ENCODE data around the gene TMPRSS7. TPM values are rescaled to one million over a fixed set of nuclear protein-coding genes. Genes with fewer than 3 reads are reported as not detected.
A peak's percentile ranks its signal among the peaks of the same experiment; 100 is the strongest.
"Not testable (repeated sequence)": the region's sequence is repeated elsewhere in the genome, so short reads cannot be mapped to it uniquely, and the experiment has no call there.

TMPRSS7 gene
- total and polyA plus RNA-seq, 5 donors, result not detected

DNA sequence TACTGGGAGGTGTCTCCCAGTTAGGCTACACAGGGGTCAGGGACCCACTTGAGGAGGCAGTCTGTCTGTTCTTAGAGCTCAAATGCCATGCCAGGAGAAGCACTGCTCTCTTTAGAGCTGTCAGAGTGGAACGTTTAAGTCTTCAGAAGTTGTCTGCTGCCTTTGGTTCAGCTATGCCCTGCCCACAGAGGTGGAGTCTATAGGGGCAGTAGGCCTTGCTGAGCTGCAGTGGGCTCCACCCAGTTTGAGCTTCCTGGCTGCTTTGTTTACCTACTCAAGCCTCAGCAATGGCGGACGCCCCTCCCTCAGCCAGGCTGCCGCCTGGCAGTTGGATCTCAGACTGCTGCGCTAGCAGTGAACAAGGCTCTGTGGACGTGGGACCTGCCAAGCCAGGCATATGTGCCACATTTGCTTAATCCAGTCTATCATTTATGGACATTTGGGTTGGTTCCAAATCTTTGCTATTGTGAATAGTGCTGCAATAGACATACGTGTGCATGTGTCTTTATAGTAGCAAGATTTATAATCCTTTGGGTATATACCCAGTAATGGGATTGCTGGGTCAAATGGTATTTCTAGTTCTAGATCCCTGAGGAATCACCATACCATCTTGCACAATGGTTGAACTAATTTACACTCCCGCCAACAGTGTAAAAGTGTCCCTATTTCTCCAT is 38.0 kb downstream of the TMPRSS7 start:
- H3K9me3 ChIP-seq (ENCODE audit: control insufficient read depth, low read length); H3K27ac ChIP-seq (ENCODE audit: low read length); intact Hi-C loops (cut with DNase I); H3K4me1 ChIP-seq (ENCODE audit: control insufficient read depth, insufficient read depth, low read length); DNase-seq; ATAC-seq; H3K4me3 ChIP-seq (ENCODE audit: low read length); H3K27me3 ChIP-seq (ENCODE audit: control insufficient read depth, insufficient read depth): not testable (repeated sequence)
- 82% methylated on average over 8 of the region's 8 CpGs for WGBS

DNA sequence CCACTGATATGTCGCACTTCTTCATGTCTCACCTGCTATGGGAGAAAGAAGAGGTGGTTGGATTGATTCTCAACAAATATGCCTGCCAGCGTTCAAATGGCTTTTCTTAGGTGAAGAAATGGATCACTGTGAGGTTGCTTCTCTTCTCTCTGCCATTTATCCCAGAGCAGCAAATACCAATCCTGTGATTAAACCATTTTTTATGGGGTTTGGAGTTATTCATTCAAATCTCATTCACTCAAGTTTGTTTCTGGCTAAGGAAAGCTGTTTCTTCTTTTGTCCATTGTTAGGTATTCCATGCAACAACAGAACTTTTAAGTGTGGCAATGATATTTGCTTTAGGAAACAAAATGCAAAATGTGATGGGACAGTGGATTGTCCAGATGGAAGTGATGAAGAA is 39.5 kb downstream of the TMPRSS7 start:
- Histone ChIP-seq H3K4me3 (ENCODE audit: low read length) (no peak overlapping the region), H3K27ac (ENCODE audit: low read length) (no peak overlapping the region), H3K27me3 (ENCODE audit: control insufficient read depth, insufficient read depth) (peaks cover 3% of the 10 kb centered on the region), H3K4me1 (ENCODE audit: control insufficient read depth, insufficient read depth, low read length) (no peaks in the 10 kb centered on the region), H3K9me3 (ENCODE audit: control insufficient read depth, low read length) (no peaks in the 10 kb centered on the region)
- intact Hi-C loops (cut with DNase I), result no loop called here
- no peak for DNase-seq
- 92% methylated on average over 2 of the region's 2 CpGs for WGBS
- no peak for ATAC-seq

DNA sequence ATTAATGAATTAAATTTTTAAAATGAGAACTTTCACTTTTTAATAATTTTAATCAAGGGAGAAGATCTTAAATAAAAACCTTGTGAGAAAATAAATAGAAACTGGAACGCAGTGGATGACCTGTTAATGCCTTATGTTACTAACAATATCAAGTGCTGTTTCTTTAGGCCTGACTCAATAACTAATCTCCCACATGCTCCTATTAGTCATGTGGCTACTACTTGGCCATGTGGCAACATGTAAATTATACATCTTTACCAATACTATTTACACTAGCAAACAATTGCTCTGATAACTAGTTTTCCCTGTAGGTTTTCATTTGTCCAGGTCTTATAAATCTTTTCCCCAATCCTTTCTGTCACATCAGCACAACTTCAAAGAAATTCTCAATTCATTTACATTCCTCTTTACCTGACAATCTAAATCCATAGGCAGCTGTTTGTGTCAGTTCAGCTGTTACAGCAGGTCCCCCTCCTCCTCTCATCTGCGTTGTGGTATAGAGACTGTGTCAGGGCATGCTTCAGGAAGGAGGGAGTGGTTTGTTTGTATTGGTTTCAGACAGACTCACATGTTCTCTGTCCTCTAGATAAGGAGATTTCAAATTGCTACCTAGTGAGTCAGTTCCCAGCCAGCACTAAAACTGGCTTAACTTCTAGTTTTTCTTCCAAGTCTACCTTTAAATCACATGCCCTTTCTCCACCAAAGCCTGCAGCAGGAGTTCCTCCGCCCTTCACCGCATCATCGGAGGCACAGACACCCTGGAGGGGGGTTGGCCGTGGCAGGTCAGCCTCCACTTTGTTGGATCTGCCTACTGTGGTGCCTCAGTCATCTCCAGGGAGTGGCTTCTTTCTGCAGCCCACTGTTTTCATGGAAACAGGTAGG is 40.3 kb downstream of the TMPRSS7 start:
- no peaks in the 10 kb centered on the region for H3K9me3 ChIP-seq (ENCODE audit: control insufficient read depth, low read length)
- peak; percentile 56 to 80 for ATAC-seq
- H3K4me3 ChIP-seq (ENCODE audit: low read length), result no peak overlapping the region
- intact Hi-C loops (cut with DNase I), result no loop called here
- H3K27me3 ChIP-seq (ENCODE audit: control insufficient read depth, insufficient read depth), result peaks cover 3% of the 10 kb centered on the region
- 60% methylated on average over 6 of the region's 6 CpGs for WGBS
- no peak for DNase-seq
- no peaks in the 10 kb centered on the region for H3K4me1 ChIP-seq (ENCODE audit: control insufficient read depth, insufficient read depth, low read length)
- no peak overlapping the region for H3K27ac ChIP-seq (ENCODE audit: low read length)

DNA sequence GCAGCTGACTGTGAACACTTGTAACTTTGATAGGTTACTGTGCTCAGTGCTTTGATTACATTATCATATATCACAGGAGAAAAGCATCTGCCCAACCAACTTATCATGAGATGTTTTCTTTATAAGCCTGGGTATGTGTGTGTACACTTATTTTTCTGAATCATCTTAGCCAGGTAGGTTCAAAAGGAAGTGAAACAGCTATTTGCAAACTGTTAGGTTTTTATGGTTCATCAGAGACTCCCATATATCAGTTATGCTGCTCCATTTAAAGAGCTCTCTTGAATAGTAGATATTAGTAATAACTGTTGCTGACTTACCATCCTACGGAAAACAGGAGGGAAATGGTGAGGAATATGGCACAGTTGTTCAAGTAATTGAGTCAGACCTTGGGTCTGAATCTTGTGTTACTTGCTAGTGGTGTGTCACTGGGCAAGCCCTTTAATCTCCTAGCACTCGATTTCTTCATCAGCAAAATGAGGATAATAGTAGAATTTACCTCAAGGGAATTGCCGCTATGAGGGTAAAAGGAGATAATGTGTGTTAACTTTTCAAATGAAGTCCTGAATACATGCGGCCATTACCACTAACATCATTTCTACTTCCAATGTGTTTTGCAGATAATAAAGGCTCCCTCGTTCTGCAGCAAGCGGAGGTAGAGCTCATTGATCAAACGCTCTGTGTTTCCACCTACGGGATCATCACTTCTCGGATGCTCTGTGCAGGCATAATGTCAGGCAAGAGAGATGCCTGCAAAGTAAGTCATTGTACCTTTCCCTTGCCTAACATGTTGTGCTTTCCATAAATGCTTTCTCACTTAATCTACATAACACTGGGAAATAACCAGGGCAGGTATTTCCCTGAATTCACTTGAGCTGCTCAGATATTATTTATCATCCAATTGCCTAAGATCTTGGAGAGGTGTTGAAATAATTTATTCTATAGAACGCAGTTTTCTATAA is 43.9 kb downstream of the TMPRSS7 start:
- H3K27me3 ChIP-seq (ENCODE audit: control insufficient read depth, insufficient read depth), result peaks cover 3% of the 10 kb centered on the region
- no peak overlapping the region for H3K27ac ChIP-seq (ENCODE audit: low read length)
- intact Hi-C loops (cut with DNase I), result no loop called here
- 84% methylated on average over 10 of the region's 10 CpGs for WGBS
- DNase-seq (no peak), ATAC-seq (no peak)
- H3K9me3 ChIP-seq (ENCODE audit: control insufficient read depth, low read length), result no peaks in the 10 kb centered on the region
- H3K4me1 ChIP-seq (ENCODE audit: control insufficient read depth, insufficient read depth, low read length), result no peaks in the 10 kb centered on the region
- no peak overlapping the region for H3K4me3 ChIP-seq (ENCODE audit: low read length)

DNA sequence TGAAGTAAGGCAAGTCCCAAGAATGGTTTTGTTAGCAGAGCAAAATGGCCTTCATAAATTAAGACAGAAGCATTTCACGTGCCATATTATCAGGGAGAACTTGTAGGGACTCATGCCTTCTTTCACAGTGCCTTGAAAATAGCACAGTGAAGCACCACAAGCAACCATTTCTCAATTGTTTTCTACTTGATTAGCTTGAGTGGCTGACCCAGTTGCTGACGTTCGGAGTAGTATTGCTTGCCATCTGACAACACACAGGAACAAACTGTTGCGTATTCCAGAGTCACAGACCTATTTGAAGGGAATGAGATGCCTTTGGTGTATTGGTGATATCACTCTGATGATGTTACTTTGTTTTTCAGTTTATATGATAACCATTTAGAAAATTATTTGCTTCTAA is 48.7 kb downstream of the TMPRSS7 start:
- WGBS, result 75% methylated on average over 4 of the region's 4 CpGs
- Histone ChIP-seq H3K4me3 (ENCODE audit: low read length) (no peak overlapping the region), H3K4me1 (ENCODE audit: control insufficient read depth, insufficient read depth, low read length) (no peaks in the 10 kb centered on the region), H3K27ac (ENCODE audit: low read length) (no peak overlapping the region), H3K9me3 (ENCODE audit: control insufficient read depth, low read length) (no peaks in the 10 kb centered on the region), H3K27me3 (ENCODE audit: control insufficient read depth, insufficient read depth) (no peaks in the 10 kb centered on the region)
- intact Hi-C loops (cut with DNase I), result no loop called here
- ATAC-seq (no peak), DNase-seq (no peak)

DNA sequence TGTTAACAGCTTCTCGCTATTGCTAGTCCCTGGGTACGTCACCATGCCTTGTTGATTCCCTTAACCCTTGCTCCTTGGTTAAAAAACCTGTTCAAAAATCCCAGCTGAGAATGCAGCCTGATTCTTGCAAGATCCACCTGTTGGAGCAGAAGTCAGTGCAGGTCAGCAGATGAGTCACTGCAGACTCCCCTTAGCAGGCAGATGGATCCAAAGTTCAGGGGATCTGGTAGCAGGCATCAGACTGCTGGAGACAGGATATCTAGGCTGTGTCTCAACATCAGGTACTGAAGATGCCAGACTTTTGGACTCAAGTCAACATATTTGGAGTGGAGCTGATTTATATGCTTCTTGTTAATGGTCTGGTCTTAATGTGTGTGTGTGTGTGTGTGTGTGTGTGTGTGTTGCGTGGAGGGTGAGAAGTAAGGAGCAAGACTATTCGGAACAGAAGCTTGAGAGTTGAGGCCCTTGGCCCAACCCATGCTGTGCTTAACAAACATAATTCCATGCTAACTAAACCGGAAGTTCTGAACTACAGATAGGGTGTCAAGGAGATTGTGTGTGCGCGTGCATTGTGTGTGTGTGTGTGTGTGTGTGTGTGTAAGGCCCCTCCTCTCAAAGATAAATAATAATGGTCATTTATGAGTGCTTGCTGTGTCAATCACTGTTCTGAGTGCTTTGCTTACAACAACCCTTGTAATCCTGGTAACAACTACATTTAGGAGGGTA is 50.6 kb downstream of the TMPRSS7 start:
- H3K4me3 ChIP-seq (ENCODE audit: low read length), result no peak overlapping the region
- 83% methylated on average over 7 of the region's 7 CpGs for WGBS
- ATAC-seq (no peak), DNase-seq (no peak)
- no peak overlapping the region for H3K27ac ChIP-seq (ENCODE audit: low read length)
- H3K27me3 ChIP-seq (ENCODE audit: control insufficient read depth, insufficient read depth), result no peaks in the 10 kb centered on the region
- H3K4me1 ChIP-seq (ENCODE audit: control insufficient read depth, insufficient read depth, low read length), result no peaks in the 10 kb centered on the region
- intact Hi-C loops (cut with DNase I), result no loop called here
- no peaks in the 10 kb centered on the region for H3K9me3 ChIP-seq (ENCODE audit: control insufficient read depth, low read length)

DNA sequence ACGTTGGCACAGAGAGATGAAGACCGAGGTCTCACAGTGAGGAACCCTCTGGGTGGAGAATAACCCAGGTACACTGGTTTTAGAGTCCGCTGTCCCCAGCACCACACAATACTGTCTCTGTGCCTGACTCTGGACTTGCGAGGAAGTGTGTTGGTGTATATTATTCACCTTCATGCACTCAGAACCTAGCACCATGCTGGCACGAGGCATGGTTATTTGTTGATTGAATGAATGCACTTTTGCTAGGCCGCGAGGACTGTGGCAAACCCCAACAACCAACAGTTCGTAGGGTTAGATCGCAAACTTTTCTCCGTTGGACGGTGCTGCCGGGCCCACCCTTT is 51.2 kb downstream of the TMPRSS7 start:
- intact Hi-C loops (cut with DNase I), result no loop called here
- Histone ChIP-seq H3K4me1 (ENCODE audit: control insufficient read depth, insufficient read depth, low read length) (no peaks in the 10 kb centered on the region), H3K27me3 (ENCODE audit: control insufficient read depth, insufficient read depth) (no peaks in the 10 kb centered on the region), H3K9me3 (ENCODE audit: control insufficient read depth, low read length) (no peaks in the 10 kb centered on the region), H3K27ac (ENCODE audit: low read length) (no peak overlapping the region), H3K4me3 (ENCODE audit: low read length) (peak overlapping the region; percentile 18)
- ATAC-seq (peak in 1 of 2 donors; percentile 5), DNase-seq (no peak)
- WGBS, result 35% methylated on average over 12 of the region's 12 CpGs

DNA sequence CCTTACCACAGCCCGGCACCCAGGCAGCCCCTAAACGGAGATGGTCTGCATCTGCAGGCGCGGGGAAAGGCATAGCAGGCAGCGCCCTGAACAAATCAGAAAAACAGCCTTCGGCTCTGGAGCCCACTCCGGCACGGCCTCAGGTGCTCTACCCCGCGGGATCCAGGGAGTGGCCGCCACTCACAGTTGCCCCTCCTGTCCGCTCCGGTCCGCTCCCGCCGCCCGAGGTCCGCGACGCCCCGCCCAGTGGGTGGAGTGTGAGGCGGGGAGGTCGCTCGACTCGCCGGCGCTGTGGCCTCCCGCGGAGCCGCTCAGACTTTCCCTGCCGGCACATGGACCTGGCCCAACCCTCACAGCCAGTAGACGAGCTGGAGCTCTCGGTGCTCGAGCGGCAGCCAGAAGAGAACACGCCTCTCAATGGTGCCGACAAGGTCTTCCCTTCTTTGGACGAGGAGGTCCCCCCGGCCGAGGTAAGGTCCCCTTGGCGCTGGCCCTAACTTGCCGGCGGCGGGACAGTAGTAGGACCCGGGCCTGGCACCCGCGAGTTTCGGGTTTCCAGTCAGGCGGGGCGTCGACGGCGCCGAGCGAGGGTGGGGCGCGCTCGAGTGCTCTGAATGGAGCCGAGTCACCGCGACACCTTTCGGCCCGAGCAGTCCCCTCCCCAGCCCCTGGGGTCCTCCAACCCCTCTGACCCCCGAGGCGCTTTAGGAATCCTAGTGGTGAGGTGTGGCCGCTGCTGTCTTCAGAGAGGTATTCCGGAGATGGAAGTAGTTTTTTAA is 51.7 kb downstream of the TMPRSS7 start, which contains the start of gene C3orf52:
Gene C3orf52, plus strand, starts transcription at position 314 of the 779 bp plus-strand sequence. Its CDS starts 19 bp downstream, at position 333.
- 2% methylated on average over 67 of the region's 67 CpGs for WGBS
- H3K4me3 ChIP-seq (ENCODE audit: low read length), result peak within 1 kb of the TSS; percentile 18
- ATAC-seq, result peak; percentile 98 to 99
- no peaks in the 10 kb centered on the region for H3K9me3 ChIP-seq (ENCODE audit: control insufficient read depth, low read length)
- no peaks in the 10 kb centered on the region for H3K4me1 ChIP-seq (ENCODE audit: control insufficient read depth, insufficient read depth, low read length)
- intact Hi-C loops (cut with DNase I), result no loop called here
- DNase-seq, result peak; percentile 85 to 94 (median 93)
- no peaks in the 10 kb centered on the region for H3K27me3 ChIP-seq (ENCODE audit: control insufficient read depth, insufficient read depth)
- H3K27ac ChIP-seq (ENCODE audit: low read length), result no peak within 1 kb of the TSS

DNA sequence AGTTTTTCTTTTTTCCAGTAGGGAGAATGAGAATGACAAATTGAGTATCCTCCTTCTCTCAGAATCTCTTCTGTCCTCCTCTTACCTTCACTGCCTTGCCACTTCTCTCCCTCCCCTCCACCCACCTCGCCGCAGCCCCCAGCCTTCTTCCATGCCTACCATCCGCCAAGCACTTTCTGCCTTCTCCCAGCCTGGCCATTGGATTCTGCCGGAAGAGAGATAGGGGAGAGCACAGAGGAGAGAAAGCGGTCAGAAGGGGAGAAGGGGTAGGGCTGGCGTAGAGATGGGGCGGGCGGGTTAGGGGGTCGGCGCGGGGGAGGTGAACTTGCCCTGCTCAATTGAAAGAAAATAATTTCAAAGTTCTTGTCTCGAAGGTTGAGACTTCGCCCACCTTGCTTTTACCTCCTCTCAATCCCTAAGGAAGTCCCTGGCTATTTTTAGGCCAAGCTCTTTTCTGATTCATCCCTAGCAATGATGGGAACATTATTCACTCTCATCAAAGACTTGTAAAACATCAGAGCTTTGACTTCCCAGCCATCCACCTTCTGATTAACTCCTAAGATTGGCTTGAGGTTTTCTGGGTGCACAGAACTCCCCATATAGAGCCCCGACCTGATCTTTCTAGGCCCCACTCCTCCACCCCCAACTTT is 52.5 kb downstream of the TMPRSS7 start:
- WGBS, result 42% methylated on average over 14 of the region's 14 CpGs
- ATAC-seq (peak in 1 of 2 donors; percentile 14), DNase-seq (no peak)
- H3K4me1 ChIP-seq (ENCODE audit: control insufficient read depth, insufficient read depth, low read length), result no peaks in the 10 kb centered on the region
- H3K27me3 ChIP-seq (ENCODE audit: control insufficient read depth, insufficient read depth), result no peaks in the 10 kb centered on the region
- H3K4me3 ChIP-seq (ENCODE audit: low read length), result peak overlapping the region; percentile 18
- no peaks in the 10 kb centered on the region for H3K9me3 ChIP-seq (ENCODE audit: control insufficient read depth, low read length)
- no peak overlapping the region for H3K27ac ChIP-seq (ENCODE audit: low read length)
- intact Hi-C loops (cut with DNase I), result no loop called here
